H7 (cell line): ENCODE measurements around the gene SPRR3. TPM values are rescaled to one million over a fixed set of nuclear protein-coding genes. Genes with fewer than 3 reads are reported as not detected.
"Not testable (repeated sequence)": the region's sequence is repeated elsewhere in the genome, so short reads cannot be mapped to it uniquely, and the experiment has no call there.

ENCODE experiments used
- DNase-seq: peaks from one replicate; pipeline ENCODE4 v3.0.0; 2012
- H3K27me3 ChIP-seq: 2 replicates; pipeline ENCODE4 v1.6.0; 2011; ENCODE audit warnings: mild to moderate bottlenecking, low read length; ENCODE audit not compliant: control insufficient read depth, insufficient read depth
- H3K36me3 ChIP-seq: replicated peaks from 2 replicates; pipeline ENCODE4 v1.5.1; 2011; ENCODE audit warnings: low read length; ENCODE audit not compliant: control insufficient read depth, insufficient read depth
- H3K4me3 ChIP-seq: 2 replicates; pipeline ENCODE4 v1.5.1; 2011; ENCODE audit warnings: low read depth, mild to moderate bottlenecking, control low read depth, low read length, moderate library complexity; ENCODE audit not compliant: insufficient read depth
- total RNA-seq: library from RNA; depleted of rRNA; stranded (reverse); fragments of >200 nt; shearing (Covaris generic); gene quantifications from 2 replicates; pipeline ENCODE4 v1.2.3, GENCODE V29; 2014

The SPRR3 gene
- total RNA-seq, 1 experiment from 2014 or later, result not detected

DNA sequence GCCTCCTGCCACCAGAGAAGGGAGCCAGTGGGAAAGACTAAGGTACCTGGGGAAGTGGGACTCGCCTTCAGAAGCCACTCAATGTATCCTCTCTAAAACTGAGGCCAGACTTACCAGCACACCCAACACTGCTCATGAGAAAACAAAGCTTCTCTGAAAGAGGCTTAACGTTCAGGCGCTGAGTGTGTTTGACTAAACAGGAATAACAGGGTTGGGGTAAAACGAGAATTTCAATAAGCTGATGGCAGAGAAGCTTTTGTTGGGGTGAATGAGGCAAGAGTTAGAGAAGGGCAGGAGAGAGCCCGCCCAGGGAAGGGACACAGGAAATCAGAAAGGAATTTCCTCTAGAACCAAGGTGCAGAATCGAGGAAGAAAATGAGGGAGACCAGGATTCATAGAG is 1.7 kb upstream of the SPRR3 start:
- no peak for DNase-seq
- H3K27me3 ChIP-seq, result no peaks in the 10 kb centered on the region
- H3K4me3 ChIP-seq, result no peak overlapping the region

DNA sequence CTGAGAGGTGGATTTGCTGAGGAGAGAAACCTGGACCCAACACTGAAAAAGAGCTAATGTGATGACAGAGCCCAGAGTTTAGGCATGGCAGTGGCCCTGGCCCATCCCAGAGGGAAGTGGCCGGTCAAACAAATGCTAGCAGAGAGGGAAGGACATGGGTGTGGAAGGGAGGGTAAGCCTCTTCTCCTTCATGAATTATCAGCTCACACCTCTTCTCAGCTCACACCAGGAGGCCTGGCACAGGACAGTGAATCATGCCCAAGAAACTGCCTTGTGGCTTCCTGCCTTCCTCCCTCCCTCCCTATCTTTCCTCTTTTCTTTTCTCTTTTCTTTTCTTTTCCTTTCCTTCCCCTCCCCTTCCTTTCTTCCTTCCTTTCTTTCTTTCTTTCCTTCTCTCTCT is 1.3 kb upstream of the SPRR3 start:
- Histone ChIP-seq H3K4me3 (no peak overlapping the region), H3K36me3 (no peaks in the 10 kb centered on the region), H3K27me3 (no peaks in the 10 kb centered on the region)
- DNase-seq, result no peak

More for the DNA sequence above, 1.7 kb upstream of the SPRR3 start:
- H3K36me3 ChIP-seq, result no peaks in the 10 kb centered on the region

DNA sequence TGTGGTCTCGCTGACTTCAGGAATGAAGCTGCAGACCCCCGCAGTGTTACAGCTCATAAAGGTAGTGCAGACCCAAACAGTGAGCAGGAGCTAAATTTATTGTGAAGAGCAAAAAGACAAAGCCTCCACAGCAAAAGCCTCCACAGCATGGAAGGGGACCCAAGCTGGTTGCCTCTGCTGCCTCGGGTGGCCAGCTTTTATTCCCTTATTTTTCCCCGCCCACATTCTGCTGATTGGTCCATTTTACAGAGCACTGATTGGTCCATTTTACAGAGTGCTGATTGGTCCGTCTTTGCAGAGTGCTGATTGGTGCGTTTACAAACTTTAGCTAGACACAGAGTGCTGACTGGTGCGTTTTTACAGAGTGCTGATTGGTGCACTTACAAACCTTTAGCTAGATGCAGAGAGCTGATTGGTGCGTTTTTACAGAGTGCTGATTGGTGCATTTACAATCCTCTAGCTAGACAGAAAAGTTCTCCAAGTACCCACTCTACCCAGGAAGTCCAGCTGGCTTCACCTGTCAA is 9.7 kb downstream of the SPRR3 start:
- H3K4me3 ChIP-seq, H3K27me3 ChIP-seq, H3K36me3 ChIP-seq, DNase-seq: not testable (repeated sequence)

DNA sequence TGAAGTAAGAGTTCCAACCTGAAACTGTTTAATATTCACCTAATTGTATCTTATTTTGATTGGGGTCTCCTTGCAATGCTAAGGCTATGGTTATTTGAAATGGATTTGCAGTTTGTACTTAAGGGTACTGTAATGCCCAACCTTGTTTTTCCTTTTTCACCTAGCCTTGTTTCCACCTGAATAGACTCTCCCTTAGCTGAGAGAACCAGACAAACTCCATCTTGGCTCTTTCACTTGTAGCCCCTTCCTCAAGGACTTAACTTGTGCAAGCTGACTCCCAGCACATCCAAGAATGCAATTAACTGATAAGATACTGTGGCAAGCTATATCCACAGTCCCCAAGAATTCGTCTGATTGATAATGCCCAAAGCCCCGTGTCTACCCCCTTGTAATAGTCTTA is 20.3 kb downstream of the SPRR3 start:
- H3K4me3 ChIP-seq, H3K36me3 ChIP-seq, H3K27me3 ChIP-seq, DNase-seq: not testable (repeated sequence)

DNA sequence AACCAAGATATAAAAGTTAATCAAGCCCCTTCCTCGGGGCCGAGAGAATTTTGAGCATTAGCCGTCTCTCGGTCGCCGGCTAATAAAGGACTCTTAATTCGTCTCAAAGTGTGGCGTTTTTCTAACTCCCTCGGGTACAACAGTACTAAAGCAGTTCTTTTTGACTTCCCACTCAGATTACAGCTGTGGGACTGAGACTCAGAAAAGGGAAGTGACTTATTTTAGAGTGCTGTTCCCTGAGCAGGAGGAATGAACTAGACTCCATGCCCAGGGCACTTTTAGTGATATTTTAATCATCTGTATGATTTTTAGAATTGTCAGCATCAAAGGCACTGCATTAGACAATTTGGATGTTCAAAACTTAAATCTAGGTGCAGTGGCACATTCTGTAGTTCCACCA is 20.8 kb downstream of the SPRR3 start:
- not testable (repeated sequence) for H3K4me3 ChIP-seq, H3K27me3 ChIP-seq, DNase-seq, H3K36me3 ChIP-seq

DNA sequence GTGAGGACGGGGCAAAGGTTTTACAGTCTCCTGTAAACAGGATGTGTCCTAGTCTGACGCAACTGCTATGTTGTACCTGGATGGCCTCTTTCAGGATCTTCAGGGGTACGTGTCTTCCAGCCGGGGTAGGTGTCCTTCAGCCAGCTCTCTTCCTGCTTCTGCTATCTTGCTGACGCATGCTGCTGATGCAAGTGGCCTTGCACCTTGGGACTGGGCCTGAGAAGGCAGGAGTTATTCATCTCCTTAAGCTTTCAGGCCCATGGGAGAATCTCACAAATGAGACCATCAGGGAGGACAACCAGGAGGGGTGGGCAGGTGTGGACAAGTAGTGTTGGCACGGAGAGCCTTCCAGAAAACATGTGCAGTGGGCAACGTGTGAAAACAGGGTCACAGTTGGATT is 21.6 kb downstream of the SPRR3 start:
- DNase-seq, result no peak
- Histone ChIP-seq H3K36me3 (no peaks in the 10 kb centered on the region), H3K4me3 (no peak overlapping the region), H3K27me3 (no peaks in the 10 kb centered on the region)

DNA sequence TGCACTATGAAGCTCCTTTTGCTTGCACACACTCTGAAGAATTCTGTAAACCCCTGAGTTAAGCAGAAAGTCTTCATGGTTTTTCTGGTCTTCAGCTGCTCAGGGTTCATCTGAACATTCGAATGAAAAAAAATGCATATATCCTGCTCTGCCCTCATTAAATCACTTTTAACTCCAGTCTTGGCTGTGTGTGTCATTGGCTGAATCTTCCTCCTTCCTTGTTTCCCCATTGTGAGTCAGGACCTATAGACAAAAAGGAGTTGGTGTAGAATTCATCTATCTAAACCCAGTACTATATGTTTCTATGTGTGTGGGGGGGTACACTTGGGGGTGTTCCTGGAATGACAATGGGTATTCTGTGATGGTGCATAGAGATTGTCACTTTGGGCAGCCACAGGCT is 22.9 kb downstream of the SPRR3 start:
- H3K36me3 ChIP-seq, result no peaks in the 10 kb centered on the region
- H3K4me3 ChIP-seq, result no peak overlapping the region
- H3K27me3 ChIP-seq, result no peaks in the 10 kb centered on the region
- no peak for DNase-seq

DNA sequence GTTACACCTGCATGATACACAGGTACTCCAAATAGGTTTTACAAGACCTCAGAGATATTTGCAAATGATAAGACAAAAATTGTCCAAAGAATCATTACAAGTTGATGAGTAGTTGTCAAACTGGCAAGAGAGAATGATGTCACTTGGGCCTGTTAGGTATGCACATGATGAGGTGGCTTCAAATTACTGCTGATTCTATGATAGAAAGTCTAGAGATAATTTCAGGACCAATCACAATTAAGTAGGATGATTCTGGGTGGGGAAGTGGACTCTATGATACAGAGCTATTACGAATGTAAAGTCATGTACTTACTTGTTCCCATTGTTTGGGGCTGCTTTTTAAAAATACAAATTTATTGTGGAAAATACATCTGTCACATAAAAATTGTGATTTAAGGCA is 24.2 kb downstream of the SPRR3 start:
- no peaks in the 10 kb centered on the region for H3K27me3 ChIP-seq
- H3K4me3 ChIP-seq, result no peak overlapping the region
- no peak for DNase-seq
- no peaks in the 10 kb centered on the region for H3K36me3 ChIP-seq

DNA sequence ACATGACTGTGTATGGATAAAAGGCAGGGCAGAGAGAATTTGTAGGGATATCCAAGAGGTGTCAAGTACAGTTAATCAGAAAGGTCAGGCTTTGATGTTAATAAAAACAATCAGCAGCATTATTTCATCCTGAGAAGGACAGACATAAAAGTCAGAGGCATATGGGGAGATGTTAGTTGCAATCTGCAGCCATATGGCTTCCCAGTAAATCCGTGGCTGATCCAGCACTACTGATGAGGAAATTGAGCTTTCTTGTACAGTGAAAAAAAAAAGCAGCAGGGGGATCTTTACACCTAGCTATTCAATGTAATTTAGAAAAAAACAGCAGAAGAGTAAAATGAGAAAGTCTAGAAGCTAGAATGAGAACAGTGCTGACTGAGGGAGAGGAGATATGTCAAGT is 27.2 kb downstream of the SPRR3 start:
- Histone ChIP-seq H3K27me3 (no peaks in the 10 kb centered on the region), H3K36me3 (no peaks in the 10 kb centered on the region), H3K4me3 (no peak overlapping the region)
- DNase-seq, result no peak

DNA sequence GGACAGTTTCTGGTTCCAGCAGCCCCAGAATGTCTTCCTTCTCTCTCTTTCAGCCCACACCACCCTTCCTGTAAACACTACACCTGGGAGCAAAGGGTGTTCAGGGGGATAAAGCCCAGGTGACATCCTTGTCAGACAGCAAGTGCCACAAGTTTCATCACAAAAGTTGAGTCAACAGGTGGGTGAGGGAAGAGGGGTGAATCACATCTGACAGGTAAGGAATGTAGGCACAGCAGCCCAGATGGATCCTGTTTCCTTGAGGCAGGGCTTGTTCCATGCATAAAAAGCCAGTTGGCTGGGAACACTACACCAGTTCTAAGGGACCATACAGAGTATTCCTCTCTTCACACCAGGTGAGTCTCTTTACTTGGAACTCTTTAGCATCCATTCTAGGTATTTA is 29.3 kb downstream of the SPRR3 start, which contains the start of gene SPRR1B:
Gene SPRR1B, plus strand, starts transcription at position 309 of the 400 bp plus-strand sequence. CDS start 1,143 bp downstream, outside the sequence.
- H3K27me3 ChIP-seq, result no peaks in the 10 kb centered on the region

DNA sequence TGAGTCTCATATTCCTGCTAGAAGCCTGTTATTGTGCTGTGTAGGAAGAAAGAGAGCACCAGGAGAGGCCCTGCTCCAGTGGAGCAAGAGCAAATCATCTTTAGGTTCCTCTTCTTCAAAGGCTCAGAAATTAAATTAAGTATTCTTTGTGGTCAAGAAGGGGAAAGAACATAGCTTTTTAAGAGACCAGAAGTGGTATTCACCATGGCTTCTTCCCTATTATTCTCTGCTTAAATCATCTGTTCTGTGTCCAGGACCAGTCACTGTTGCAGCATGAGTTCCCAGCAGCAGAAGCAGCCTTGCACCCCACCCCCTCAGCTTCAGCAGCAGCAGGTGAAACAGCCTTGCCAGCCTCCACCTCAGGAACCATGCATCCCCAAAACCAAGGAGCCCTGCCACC is 30.5 kb downstream of the SPRR3 start:
- H3K4me3 ChIP-seq, result no peak overlapping the region
- no peaks in the 10 kb centered on the region for H3K27me3 ChIP-seq
- no peak for DNase-seq
- no peaks in the 10 kb centered on the region for H3K36me3 ChIP-seq

More for the DNA sequence above, 29.3 kb downstream of the SPRR3 start, which contains the start of gene SPRR1B:
- DNase-seq, result no peak
- Histone ChIP-seq H3K36me3 (no peaks in the 10 kb centered on the region), H3K4me3 (no peak within 1 kb of the TSS)

DNA sequence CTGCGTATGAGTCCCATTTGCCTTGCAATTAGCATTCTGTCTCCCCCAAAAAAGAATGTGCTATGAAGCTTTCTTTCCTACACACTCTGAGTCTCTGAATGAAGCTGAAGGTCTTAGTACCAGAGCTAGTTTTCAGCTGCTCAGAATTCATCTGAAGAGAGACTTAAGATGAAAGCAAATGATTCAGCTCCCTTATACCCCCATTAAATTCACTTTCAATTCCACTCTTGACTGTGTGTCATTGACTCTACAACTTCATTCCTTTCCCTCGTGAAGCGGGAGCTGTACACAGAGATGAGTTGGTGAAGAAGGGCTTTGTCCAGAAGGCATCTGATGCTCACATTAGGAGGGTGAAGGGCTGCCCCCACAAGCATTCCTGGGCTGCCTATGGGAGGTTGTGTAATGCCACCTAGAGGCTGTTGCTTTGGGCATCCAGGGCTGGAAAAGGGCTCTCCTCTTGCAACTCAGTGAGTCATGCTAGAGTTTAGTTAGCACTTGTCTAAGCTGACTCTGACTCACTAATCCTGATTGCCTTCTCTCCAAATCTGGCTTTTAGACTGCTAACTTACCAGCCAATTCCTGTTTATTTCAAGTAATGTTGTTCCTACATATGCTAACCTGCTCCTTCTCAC is 31.2 kb downstream of the SPRR3 start:
- H3K27me3 ChIP-seq, result no peaks in the 10 kb centered on the region
- H3K4me3 ChIP-seq, result no peak overlapping the region
- H3K36me3 ChIP-seq, result no peaks in the 10 kb centered on the region
- peak; percentile 72 for DNase-seq

DNA sequence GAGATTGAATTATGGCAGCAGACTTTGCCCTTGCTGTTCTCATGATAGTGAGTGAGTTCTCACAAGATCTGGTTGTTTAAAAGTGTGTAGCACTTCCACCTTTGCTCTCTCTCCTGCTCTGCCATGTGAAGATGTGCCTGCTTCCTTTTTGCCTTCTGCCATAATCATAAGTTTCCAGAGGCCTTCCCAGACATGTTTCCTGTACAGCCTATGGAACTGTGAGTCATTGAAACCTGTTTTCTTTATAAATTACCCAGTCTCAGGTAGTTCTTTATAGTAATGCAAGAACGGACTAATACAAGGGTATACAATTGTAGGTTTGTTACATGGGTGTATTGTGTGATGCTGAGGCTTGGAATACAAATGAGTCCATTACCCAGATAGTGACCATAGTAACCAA is 33.7 kb downstream of the SPRR3 start:
- DNase-seq, result no peak
- H3K4me3 ChIP-seq, result no peak overlapping the region
- H3K36me3 ChIP-seq, result no peaks in the 10 kb centered on the region
- no peaks in the 10 kb centered on the region for H3K27me3 ChIP-seq

DNA sequence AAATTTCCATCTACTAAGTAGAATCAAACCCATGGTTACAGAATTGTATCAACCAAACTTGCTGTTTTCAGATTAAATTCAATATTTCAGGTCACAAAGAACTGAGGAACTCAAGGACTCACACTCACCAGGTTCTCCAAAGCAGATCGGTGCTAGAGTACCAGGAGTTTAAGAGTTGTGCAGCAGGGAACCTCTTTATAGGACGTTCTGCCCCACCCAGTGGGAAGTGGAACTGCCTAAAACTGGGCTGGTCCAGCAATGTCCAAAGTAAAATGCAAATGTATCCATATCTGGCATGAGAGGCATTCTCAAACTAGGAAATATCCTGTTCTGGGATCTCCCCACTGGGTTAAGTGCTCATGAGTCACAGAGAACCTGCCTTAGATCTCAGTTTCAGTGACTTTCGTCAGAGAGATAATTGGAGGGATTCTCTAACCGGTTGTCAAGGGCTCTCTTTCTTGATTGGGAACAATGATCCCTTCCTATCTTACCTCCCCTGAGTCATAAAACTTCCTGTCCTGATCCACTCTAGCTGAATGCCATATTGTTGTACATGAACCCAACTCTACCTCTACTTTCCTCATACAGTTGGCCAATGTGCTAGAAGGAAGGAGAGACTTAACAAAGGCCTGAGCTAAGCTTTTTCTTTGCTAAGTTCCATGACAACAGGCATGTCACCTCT is 39.5 kb downstream of the SPRR3 start, which contains the start of gene SPRR2D:
Gene SPRR2D, minus strand, starts transcription at position 171 of the 682 bp plus-strand sequence. CDS start 774 bp downstream, outside the sequence.
- H3K4me3 ChIP-seq, result no peak within 1 kb of the TSS
- no peak for DNase-seq
- H3K27me3 ChIP-seq, result no peaks in the 10 kb centered on the region
- no peaks in the 10 kb centered on the region for H3K36me3 ChIP-seq

DNA sequence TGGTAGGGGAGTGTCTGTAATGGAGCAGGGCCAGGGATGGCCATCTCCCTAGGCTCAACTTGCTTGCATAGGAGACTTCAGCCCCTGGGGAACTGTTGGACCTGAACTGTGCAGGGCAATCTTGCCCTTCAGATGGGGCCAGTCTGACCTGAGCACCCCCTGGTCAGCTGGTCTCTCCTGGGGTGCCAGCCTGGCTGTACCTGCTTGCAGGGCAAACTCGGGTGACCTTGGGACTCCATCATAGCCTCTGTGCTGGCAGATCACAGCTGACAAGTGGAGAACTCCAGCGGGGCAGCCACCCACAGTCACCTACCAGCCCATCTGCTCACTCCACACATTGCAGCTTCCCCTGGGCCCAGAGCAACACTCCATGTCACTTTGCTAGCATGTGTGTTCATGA is 47.7 kb downstream of the SPRR3 start:
- Histone ChIP-seq H3K27me3 (no peaks in the 10 kb centered on the region), H3K36me3 (no peaks in the 10 kb centered on the region), H3K4me3 (no peak overlapping the region)
- no peak for DNase-seq
